ENCODE results near the gene XYLT1. TPM values are rescaled to one million over a fixed set of nuclear protein-coding genes. Genes with fewer than 3 reads are reported as not detected.

Gene XYLT1
- total and polyA plus RNA-seq, 10 of the 15 experiments (the other 5 are each of a cell fraction or from before 2014, with no cell fraction given) = 0.88 to 14.8 (median 5.8) TPM

DNA sequence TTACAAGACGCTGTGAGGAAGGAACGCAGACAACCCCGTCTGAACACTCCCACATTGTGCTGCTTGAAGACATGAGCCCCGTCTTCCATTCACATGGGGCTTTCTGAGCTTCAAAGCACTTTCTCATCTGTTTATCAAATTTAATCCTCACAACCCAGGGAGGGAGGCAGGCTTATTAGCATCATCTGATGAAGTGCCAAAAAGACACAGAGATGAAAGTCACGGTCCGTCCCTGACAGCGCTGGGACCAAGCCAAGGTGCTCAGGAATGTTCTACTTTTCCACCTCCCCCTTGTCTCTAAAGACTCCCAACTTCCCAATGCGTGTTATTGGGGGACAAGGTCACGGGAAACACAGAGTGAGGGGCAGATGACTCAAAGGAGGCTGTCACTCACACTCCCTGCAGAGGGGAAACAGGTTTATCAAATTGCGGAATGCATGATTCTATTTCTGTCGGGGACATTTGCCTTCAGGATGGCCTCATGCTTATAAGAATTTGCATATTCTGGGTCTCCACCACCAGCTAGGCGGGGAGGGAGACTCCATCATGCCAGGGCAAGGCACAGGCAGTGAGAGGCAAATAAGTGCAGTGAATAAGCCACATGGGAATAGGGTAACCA lies 10.7 kb downstream of the XYLT1 start (continued):
- TF ChIP-seq USF1 (IDR thresholded peaks at IDR 0.05; ENCODE audit: borderline replicate concordance, extremely low read length, insufficient read depth, low read depth, low read length) (no peak), NFXL1 (IDR thresholded peaks at IDR 0.05; ENCODE audit: borderline replicate concordance) (no peak), SUPT20H (IDR thresholded peaks at IDR 0.05; ENCODE audit: borderline replicate concordance, control insufficient read depth, low read depth, low read length) (no peak), SPI1 (IDR thresholded peaks at IDR 0.05; ENCODE audit: borderline replicate concordance, insufficient read depth, low read depth, low read length) (0 out of 2 replicates have a peak, but pooled peaks have one; percentile 2), KAT2A (conservative IDR thresholded peaks at IDR 0.05; ENCODE audit: control insufficient read depth, low read depth, low read length) (no peak), MXI1 (IDR thresholded peaks at IDR 0.05; ENCODE audit: low read depth, low read length) (no peak), PAX8 (IDR thresholded peaks at IDR 0.05) (no peak), RB1 (IDR thresholded peaks at IDR 0.05; ENCODE audit: borderline replicate concordance) (no peak), EGR1 (IDR thresholded peaks at IDR 0.05; ENCODE audit: borderline replicate concordance in 1 of 2, low read depth in 2 of 2, low read length in 2 of 2) (no peak), ZBTB4 (CRISPR knock-in tag; IDR thresholded peaks at IDR 0.05) (no peak), HDAC2 (IDR thresholded peaks at IDR 0.05) (no peak), JUNB (IDR thresholded peaks at IDR 0.05) (no peak), RAD21 (IDR thresholded peaks at IDR 0.05; ENCODE audit: insufficient read depth, low read depth, low read length) (no peak), CHD2 (IDR thresholded peaks at IDR 0.05; ENCODE audit: borderline replicate concordance, low read depth, low read length) (no peak), PML (IDR thresholded peaks at IDR 0.05; ENCODE audit: low read length) (no peak), NRF1 (conservative IDR thresholded peaks at IDR 0.05; ENCODE audit: low read depth, low read length) (no peak), ZSCAN29 (IDR thresholded peaks at IDR 0.05) (no peak), CREM (IDR thresholded peaks at IDR 0.05; ENCODE audit: low read depth) (no peak), ZNF217 (IDR thresholded peaks at IDR 0.05) (no peak), WRNIP1 (IDR thresholded peaks at IDR 0.05; ENCODE audit: borderline replicate concordance, low read depth, low read length) (no peak), SIN3A (IDR thresholded peaks at IDR 0.05; ENCODE audit: low read depth, low read length) (no peak)
- TF ChIP-seq, protein P1, sequence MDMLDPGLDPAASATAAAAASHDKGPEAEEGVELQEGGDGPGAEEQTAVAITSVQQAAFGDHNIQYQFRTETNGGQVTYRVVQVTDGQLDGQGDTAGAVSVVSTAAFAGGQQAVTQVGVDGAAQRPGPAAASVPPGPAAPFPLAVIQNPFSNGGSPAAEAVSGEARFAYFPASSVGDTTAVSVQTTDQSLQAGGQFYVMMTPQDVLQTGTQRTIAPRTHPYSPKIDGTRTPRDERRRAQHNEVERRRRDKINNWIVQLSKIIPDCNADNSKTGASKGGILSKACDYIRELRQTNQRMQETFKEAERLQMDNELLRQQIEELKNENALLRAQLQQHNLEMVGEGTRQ (IDR thresholded peaks at IDR 0.05; ENCODE audit: borderline replicate concordance, low read depth, low read length) = no peak
- TF ChIP-seq, protein P2, sequence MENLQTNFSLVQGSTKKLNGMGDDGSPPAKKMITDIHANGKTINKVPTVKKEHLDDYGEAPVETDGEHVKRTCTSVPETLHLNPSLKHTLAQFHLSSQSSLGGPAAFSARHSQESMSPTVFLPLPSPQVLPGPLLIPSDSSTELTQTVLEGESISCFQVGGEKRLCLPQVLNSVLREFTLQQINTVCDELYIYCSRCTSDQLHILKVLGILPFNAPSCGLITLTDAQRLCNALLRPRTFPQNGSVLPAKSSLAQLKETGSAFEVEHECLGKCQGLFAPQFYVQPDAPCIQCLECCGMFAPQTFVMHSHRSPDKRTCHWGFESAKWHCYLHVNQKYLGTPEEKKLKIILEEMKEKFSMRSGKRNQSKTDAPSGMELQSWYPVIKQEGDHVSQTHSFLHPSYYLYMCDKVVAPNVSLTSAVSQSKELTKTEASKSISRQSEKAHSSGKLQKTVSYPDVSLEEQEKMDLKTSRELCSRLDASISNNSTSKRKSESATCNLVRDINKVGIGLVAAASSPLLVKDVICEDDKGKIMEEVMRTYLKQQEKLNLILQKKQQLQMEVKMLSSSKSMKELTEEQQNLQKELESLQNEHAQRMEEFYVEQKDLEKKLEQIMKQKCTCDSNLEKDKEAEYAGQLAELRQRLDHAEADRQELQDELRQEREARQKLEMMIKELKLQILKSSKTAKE (IDR thresholded peaks at IDR 0.05; ENCODE audit: low read depth, poor library complexity, severe bottlenecking) = no peak

Data from GM12878 (cell line).